Measurements from ENCODE around the gene LHB. TPM values are rescaled to one million over a fixed set of nuclear protein-coding genes. Genes with fewer than 3 reads are reported as not detected.
A peak's percentile ranks its signal among the peaks of the same experiment; 100 is the strongest.

LHB gene
- total and polyA plus RNA-seq, 7 donors, result 0.32 TPM; not detected in 6

- Histone ChIP-seq H3K4me3 (peak overlapping the region; percentile 81), H3K36me3 (ENCODE audit: insufficient read depth in 1 of 2, low read depth in 1 of 2) (peaks cover 0 to 31% of the 10 kb centered on the region in 2 donors), H3K4me1 (peaks cover 64% of the 10 kb centered on the region), H3K27me3 (ENCODE audit: insufficient read depth in 3 of 3, low read length in 2 of 3) (no peaks in the 10 kb centered on the region), H3K9me3 (no peaks in the 10 kb centered on the region), H3K27ac (peak overlapping the region; percentile 90)
- intact Hi-C loops (cut with DNase I), result loop anchor here (5.0 to 10.0 kb wide), 3 partner anchors 81 to 214 kb away; partner anchors contain the start of genes HRC (in 1 of the 2), KCNA7 (in 1 of the 2) and TRPM4 (in 1 of the 2)
- TF ChIP-seq CTCF (IDR thresholded peaks at IDR 0.05), result no peak
- DNase-seq (no peak), ATAC-seq (no peak)
- WGBS, 3 donors, result 41 to 64% (median 52%) methylated on average over 22 of the region's 22 CpGs
Measured at GRCh38 chr19:48991011-48991609, 25.8 kb downstream of the LHB start.

GRCh38 chr19:48990400-48990799, 26.5 kb downstream of the LHB start:
- 19 to 26% (median 20%) methylated on average over 4 of the region's 4 CpGs for WGBS, 3 donors
- ATAC-seq (peak in 1 of 4 donors; percentile 0), DNase-seq (no peak)
- H3K9me3 ChIP-seq, result no peaks in the 10 kb centered on the region
- intact Hi-C loops (cut with DNase I), result loop anchor here (5.0 to 10.0 kb wide), 3 partner anchors 82 to 214 kb away; partner anchors contain the start of genes HRC (in 1 of the 2), KCNA7 (in 1 of the 2) and TRPM4 (in 1 of the 2)
- no peak for TF ChIP-seq CTCF (IDR thresholded peaks at IDR 0.05)
- peaks cover 2 to 39% of the 10 kb centered on the region in 2 donors for H3K36me3 ChIP-seq (ENCODE audit: insufficient read depth in 1 of 2, low read depth in 1 of 2)
- peak overlapping the region; percentile 90 for H3K27ac ChIP-seq
- H3K4me1 ChIP-seq, result peaks cover 61% of the 10 kb centered on the region
- no peaks in the 10 kb centered on the region for H3K27me3 ChIP-seq (ENCODE audit: insufficient read depth in 3 of 3, low read length in 2 of 3)
- peak overlapping the region; percentile 81 for H3K4me3 ChIP-seq

- Histone ChIP-seq H3K27ac (peak overlapping the region; percentile 90), H3K4me3 (peak overlapping the region; percentile 81), H3K27me3 (ENCODE audit: insufficient read depth in 3 of 3, low read length in 2 of 3) (no peaks in the 10 kb centered on the region), H3K4me1 (peaks cover 55% of the 10 kb centered on the region), H3K36me3 (ENCODE audit: insufficient read depth in 1 of 2, low read depth in 1 of 2) (peaks cover 3 to 45% of the 10 kb centered on the region in 2 donors), H3K9me3 (no peaks in the 10 kb centered on the region)
- intact Hi-C loops (cut with DNase I), result loop anchor here (5.0 to 10.0 kb wide), 3 partner anchors 83 to 215 kb away; partner anchors contain the start of genes HRC (in 1 of the 2), KCNA7 (in 1 of the 2) and TRPM4 (in 1 of the 2)
- 21 to 25% (median 22%) methylated on average over 16 to 17 of the region's 17 CpGs for WGBS, 3 donors
- TF ChIP-seq CTCF (IDR thresholded peaks at IDR 0.05), result no peak
- ATAC-seq, result peak; percentile 60 to 67 (median 64)
- DNase-seq, result peak; percentile 75 to 90
Measured at GRCh38 chr19:48989701-48990291, 27.1 kb downstream of the LHB start.

GRCh38 chr19:48988860-48989259, 28.0 kb downstream of the LHB start:
- TF ChIP-seq CTCF (IDR thresholded peaks at IDR 0.05), result no peak
- Histone ChIP-seq H3K27me3 (ENCODE audit: insufficient read depth in 3 of 3, low read length in 2 of 3) (no peaks in the 10 kb centered on the region), H3K4me3 (no peak overlapping the region), H3K36me3 (ENCODE audit: insufficient read depth in 1 of 2, low read depth in 1 of 2) (peaks cover 3 to 54% of the 10 kb centered on the region in 2 donors), H3K27ac (peak overlapping the region; percentile 90), H3K9me3 (no peaks in the 10 kb centered on the region), H3K4me1 (peaks cover 47% of the 10 kb centered on the region)
- no peak for ATAC-seq
- WGBS, 3 donors, result 86 to 89% (median 89%) methylated on average over 9 of the region's 9 CpGs
- no peak for DNase-seq
- intact Hi-C loops (cut with DNase I), result no loop called here

Data from psoas muscle (tissue), 8 donors.